Chondrocyte (in vitro differentiated cells): ENCODE measurements around the gene ANGPTL7. TPM values are rescaled to one million over a fixed set of nuclear protein-coding genes. Genes with fewer than 3 reads are reported as not detected.
A peak's percentile ranks its signal among the peaks of the same experiment; 100 is the strongest.
"Not testable (repeated sequence)": the region's sequence is repeated elsewhere in the genome, so short reads cannot be mapped to it uniquely, and the experiment has no call there.

Source experiments
- DNase-seq: peaks from one replicate; pipeline ENCODE4 v3.0.0; 2021; ENCODE audit warnings: mixed read lengths, low spot score
- H3K27ac Mint-ChIP-seq: one replicate; pipeline ENCODE4 v1.8.0; 2021; ENCODE audit warnings: mild to moderate bottlenecking, moderate library complexity, mixed read lengths; ENCODE audit not compliant: unreplicated experiment
- H3K27me3 Mint-ChIP-seq: 2 replicates; pipeline ENCODE4 v1.8.0; 2021; ENCODE audit warnings: low read depth, mixed read lengths
- H3K36me3 Mint-ChIP-seq: 2 replicates; pipeline ENCODE4 v1.8.0; 2021; ENCODE audit warnings: low read depth, mixed read lengths
- H3K4me1 Mint-ChIP-seq: 2 replicates; pipeline ENCODE4 v1.8.0; 2021; ENCODE audit warnings: low read depth, mild to moderate bottlenecking, mixed read lengths
- H3K4me3 Mint-ChIP-seq: one replicate; pipeline ENCODE4 v1.8.0; 2021; ENCODE audit warnings: mild to moderate bottlenecking, moderate library complexity, mixed read lengths; ENCODE audit not compliant: unreplicated experiment
- H3K9me3 Mint-ChIP-seq: 2 replicates; pipeline ENCODE4 v1.8.0; 2021; ENCODE audit warnings: low read depth, mixed read lengths
- total RNA-seq: library from RNA; stranded (reverse); gene quantifications from 3 replicates; pipeline ENCODE4 v1.2.1, GENCODE V29; 2021
- TF ChIP-seq, protein P1 (sequence below): fragments of 200-600 bp; sonication (generic); IDR thresholded peaks from 2 replicates; pipeline ENCODE4 v1.5.0; 2021; ENCODE audit warnings: antibody characterized with exemption, mild to moderate bottlenecking, moderate library complexity

The ANGPTL7 gene
- total RNA-seq, 1 donor from 2014 or later: not detected

DNA sequence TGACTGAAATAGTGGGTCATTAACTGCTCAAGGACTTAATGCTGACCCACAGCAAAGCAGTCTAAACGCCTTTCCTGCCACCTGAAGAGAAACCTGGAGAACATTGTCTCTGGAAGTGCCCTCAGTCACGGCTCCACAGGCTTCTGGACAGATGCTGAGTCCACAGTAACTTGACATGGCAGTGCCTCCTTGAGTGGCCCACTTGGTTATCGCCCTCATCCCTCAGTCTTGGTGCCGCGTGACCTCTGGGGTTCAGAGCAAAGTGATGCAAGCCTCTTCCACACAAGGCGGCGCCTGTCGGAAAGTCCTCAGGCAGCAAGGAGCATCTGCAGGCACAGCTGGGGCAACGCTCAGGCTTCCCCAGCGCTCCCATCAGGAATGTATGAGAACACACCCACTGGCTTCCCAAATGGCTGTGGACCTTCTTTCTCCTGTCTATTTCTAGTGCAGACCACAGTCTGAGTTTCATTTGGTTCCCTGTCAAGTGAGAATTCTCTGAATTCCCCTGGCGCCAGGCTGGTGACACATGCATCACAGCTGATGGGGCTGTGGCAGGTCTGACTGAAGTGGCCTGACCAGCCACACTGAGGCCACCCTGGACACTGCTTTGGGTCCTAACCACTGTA is 13.0 kb upstream of the ANGPTL7 start:
- DNase-seq: no peak
- H3K9me3 Mint-ChIP-seq: no peaks in the 10 kb centered on the region
- no peaks in the 10 kb centered on the region for H3K27me3 Mint-ChIP-seq
- peak overlapping the region; percentile 76 for H3K27ac Mint-ChIP-seq
- TF ChIP-seq, protein P1, sequence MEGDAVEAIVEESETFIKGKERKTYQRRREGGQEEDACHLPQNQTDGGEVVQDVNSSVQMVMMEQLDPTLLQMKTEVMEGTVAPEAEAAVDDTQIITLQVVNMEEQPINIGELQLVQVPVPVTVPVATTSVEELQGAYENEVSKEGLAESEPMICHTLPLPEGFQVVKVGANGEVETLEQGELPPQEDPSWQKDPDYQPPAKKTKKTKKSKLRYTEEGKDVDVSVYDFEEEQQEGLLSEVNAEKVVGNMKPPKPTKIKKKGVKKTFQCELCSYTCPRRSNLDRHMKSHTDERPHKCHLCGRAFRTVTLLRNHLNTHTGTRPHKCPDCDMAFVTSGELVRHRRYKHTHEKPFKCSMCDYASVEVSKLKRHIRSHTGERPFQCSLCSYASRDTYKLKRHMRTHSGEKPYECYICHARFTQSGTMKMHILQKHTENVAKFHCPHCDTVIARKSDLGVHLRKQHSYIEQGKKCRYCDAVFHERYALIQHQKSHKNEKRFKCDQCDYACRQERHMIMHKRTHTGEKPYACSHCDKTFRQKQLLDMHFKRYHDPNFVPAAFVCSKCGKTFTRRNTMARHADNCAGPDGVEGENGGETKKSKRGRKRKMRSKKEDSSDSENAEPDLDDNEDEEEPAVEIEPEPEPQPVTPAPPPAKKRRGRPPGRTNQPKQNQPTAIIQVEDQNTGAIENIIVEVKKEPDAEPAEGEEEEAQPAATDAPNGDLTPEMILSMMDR: no peak
- peaks cover 71% of the 10 kb centered on the region for H3K4me1 Mint-ChIP-seq
- no peak overlapping the region for H3K4me3 Mint-ChIP-seq
- H3K36me3 Mint-ChIP-seq: peaks cover 3% of the 10 kb centered on the region

DNA sequence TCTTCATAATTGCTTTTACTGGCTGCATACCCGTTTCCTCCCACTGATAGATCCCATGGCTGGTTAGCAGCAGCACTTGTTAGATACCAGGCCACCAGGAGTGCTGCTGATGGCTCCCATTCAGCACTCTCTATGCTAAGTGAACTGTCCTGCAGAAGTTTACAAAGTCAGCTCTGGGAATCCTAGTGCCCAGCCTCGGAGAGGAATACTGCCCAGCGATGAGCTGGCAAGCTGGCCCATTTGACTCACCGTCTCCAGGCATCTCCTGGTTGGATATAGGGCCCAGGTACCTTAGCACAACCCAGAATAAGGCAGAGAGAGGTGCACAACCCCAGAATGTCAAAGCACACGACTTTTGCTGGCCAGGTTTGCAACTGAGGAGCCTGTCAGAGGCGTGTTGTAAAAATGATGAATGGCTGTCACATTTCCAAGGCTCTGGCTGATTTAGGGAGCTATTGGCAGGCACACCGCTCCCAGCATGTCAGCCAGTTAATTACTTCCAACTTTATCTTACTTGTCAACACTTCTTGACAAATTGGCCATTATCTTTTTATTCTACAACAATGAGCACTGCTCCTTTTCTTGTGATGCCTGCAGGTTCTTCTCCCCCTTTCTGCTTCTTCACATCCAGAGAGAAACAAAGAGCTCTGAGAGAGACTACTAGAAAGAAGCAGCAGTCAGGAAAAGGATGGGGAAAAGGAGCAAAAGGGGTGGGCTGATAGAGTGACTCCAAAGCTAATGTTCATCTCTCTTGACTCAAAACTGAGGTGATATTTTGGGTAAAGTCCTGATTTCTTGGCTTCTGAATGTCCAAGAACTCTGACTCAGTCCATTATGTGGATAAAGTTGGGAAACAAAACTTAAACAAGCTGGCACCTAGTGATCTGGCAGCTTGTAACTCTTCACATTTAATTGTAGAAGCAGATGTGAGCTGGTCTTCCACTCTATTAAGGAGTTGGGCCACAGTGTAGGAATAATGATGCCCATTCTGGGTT is 10.8 kb upstream of the ANGPTL7 start:
- peak overlapping the region; percentile 73 for H3K27ac Mint-ChIP-seq
- DNase-seq: no peak
- no peaks in the 10 kb centered on the region for H3K9me3 Mint-ChIP-seq
- no peak overlapping the region for H3K4me3 Mint-ChIP-seq
- H3K4me1 Mint-ChIP-seq: peaks cover 71% of the 10 kb centered on the region
- peaks cover 4% of the 10 kb centered on the region for H3K36me3 Mint-ChIP-seq
- TF ChIP-seq, protein P1: no peak
- H3K27me3 Mint-ChIP-seq: no peaks in the 10 kb centered on the region

DNA sequence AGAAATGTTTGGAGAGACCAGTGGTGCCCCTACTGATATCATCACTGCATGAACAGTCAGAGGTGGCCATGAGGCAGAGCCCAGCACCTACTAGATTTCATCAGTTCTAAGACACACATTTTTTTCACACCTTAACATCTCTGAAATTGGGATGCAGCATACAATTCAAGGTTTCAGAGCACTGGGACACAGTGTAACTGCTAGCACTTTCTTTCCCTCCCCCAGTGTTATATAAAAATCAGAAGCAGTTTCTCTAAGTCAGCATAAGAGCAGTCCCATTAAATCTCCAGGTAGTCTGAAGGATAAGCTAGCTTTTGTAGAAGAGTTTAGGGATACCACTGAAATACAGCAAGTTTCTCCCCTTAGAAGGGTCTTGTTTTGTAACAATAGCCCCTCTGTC is 10.0 kb upstream of the ANGPTL7 start:
- no peak for DNase-seq
- H3K4me1 Mint-ChIP-seq: peaks cover 64% of the 10 kb centered on the region
- H3K4me3 Mint-ChIP-seq: no peak overlapping the region
- H3K27ac Mint-ChIP-seq: no peak overlapping the region
- TF ChIP-seq, protein P1: no peak
- no peaks in the 10 kb centered on the region for H3K27me3 Mint-ChIP-seq
- H3K36me3 Mint-ChIP-seq: peaks cover 4% of the 10 kb centered on the region
- no peaks in the 10 kb centered on the region for H3K9me3 Mint-ChIP-seq

DNA sequence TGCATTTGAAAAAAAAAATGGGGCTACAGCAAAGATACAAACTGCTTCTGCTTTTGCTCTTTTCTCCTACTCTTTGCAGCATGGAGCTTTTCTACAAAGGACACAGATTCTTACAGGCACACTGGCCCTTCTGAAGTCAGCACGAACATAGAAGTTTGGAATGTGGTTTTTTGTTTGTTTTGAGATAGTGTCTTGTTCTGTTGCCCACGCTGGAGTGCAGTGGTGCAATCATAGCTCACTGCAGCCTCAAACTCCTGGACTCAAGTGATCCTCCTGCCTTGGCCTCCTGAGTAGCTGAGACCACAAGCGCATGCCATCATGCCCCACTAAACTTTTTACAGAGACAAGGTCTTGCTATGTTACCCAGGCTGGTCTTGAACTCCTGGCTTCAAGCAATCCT is 9.4 kb upstream of the ANGPTL7 start:
- not testable (repeated sequence) for H3K4me3 Mint-ChIP-seq, H3K9me3 Mint-ChIP-seq, H3K27me3 Mint-ChIP-seq, H3K36me3 Mint-ChIP-seq
- Mint-ChIP-seq H3K4me1 (peaks cover 58% of the 10 kb centered on the region), H3K27ac (peak overlapping the region; percentile 49)
- DNase-seq: peak; percentile 8

DNA sequence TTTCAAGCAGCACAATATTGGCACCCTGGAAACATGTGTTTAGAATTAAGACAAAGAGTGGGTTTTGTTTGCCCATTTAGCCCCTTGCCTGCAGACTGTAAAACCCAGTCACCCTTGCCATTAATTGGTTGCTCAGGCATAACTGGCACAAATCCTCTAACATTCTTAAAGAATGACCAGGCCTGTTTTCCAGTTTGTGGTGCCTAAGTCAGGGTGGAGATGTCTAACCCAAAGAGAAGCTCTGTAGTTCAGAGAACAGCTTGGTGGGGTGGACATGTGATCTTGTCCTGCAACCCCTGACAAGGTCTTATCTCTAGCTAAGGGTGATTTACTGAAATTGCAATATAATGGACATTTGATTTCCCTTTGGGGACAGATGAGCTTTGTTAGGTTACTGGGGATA is 8.8 kb upstream of the ANGPTL7 start:
- Mint-ChIP-seq H3K4me3 (no peak overlapping the region), H3K9me3 (no peaks in the 10 kb centered on the region), H3K27me3 (no peaks in the 10 kb centered on the region), H3K4me1 (peaks cover 52% of the 10 kb centered on the region), H3K27ac (peak overlapping the region; percentile 41), H3K36me3 (peaks cover 8% of the 10 kb centered on the region)
- DNase-seq: no peak
- TF ChIP-seq, protein P1: no peak
